AG08396 (cell line): Measurements from ENCODE around the gene CARD16.

Source experiments
- DNase-seq: peaks from one replicate; pipeline ENCODE4 v3.0.0; 2012; ENCODE audit warnings: low spot score, mixed read lengths

Gene CARD16

DNA sequence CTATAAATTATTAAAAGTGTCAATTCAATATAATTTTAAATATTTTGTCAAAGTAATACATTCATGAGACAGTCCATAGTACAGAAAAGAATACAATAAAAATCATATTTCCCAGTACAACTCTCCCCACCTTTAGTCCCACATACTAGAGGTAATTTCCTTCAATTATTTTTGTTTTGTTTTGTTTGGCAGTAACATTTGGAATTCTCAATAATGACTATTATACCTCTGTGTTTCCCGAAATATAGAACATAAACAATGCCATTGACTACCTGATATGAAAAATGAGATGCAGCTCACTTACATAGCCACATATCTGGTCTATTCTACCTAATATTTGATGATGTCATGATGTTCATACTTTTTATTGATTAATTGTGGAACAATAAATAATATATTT is 52.4 kb downstream of the CARD16 start:
- no peak for DNase-seq

GRCh38 chr11:104991994-104992393 is 53.1 kb downstream of the CARD16 start:
- DNase-seq: no peak
